DND-41 (cell line): Measurements from ENCODE around the gene SIRT1.
A peak's percentile ranks its signal among the peaks of the same experiment; 100 is the strongest.
"Not testable (repeated sequence)": the region's sequence is repeated elsewhere in the genome, so short reads cannot be mapped to it uniquely, and the experiment has no call there.

Source experiments
- ATAC-seq: fragments of 200-7000 bp; cut with Tn5 transposase; 3 replicates; pipeline ENCODE4 v1.9.1; 2021; ENCODE audit warnings: low read depth; ENCODE audit not compliant: insufficient read depth
- DNase-seq: peaks from one replicate; pipeline ENCODE4 v3.0.0-alpha.2; 2020
- H2AFZ ChIP-seq: 2 replicates; pipeline ENCODE4 v1.6.0; 2012; ENCODE audit warnings: low read depth, low read length
- H3K27ac ChIP-seq: 2 replicates; pipeline ENCODE4 v1.5.1; 2012; ENCODE audit warnings: low read length, inconsistent platforms
- H3K27me3 ChIP-seq: fragments of 200-600 bp; sonication (generic); 2 replicates; pipeline ENCODE4 v1.6.0; 2012; ENCODE audit warnings: low read length, mild to moderate bottlenecking, inconsistent platforms; ENCODE audit not compliant: insufficient read depth, poor library complexity
- H3K36me3 ChIP-seq: 2 replicates; pipeline ENCODE4 v1.5.1; 2012; ENCODE audit warnings: low read length, inconsistent platforms; ENCODE audit not compliant: insufficient read depth
- H3K4me1 ChIP-seq: 2 replicates; pipeline ENCODE4 v1.5.1; 2012; ENCODE audit warnings: mild to moderate bottlenecking, low read length; ENCODE audit not compliant: insufficient read depth
- H3K4me2 ChIP-seq: 2 replicates; pipeline ENCODE4 v1.6.0; 2012; ENCODE audit warnings: mild to moderate bottlenecking, moderate library complexity, low read length, inconsistent platforms; ENCODE audit not compliant: insufficient read depth
- H3K4me3 ChIP-seq, 2 experiments: fragments of 200-600 bp in 1 of 2; shearing (Covaris generic) in 1 of 2; 2 replicates each; pipeline ENCODE4 v1.5.1; 2012 to 2016; ENCODE audit warnings: inconsistent platforms in 2 of 2, low read length in 2 of 2, mild to moderate bottlenecking in 2 of 2, low read depth in 1 of 2, moderate library complexity in 1 of 2
- H3K79me2 ChIP-seq: 2 replicates; pipeline ENCODE4 v1.6.0; 2012; ENCODE audit warnings: low read length, inconsistent platforms; ENCODE audit not compliant: insufficient read depth
- H3K9ac ChIP-seq: 2 replicates; pipeline ENCODE4 v1.6.0; 2012; ENCODE audit warnings: low read depth, mild to moderate bottlenecking, inconsistent platforms, low read length, moderate library complexity
- H3K9me3 ChIP-seq: 2 replicates; pipeline ENCODE4 v1.5.1; 2012; ENCODE audit warnings: low read length, moderate library complexity, mild to moderate bottlenecking, inconsistent platforms; ENCODE audit not compliant: insufficient read depth, severe bottlenecking
- H4K20me1 ChIP-seq: 2 replicates; pipeline ENCODE4 v1.6.0; 2012; ENCODE audit warnings: low read length; ENCODE audit not compliant: insufficient read depth
- EZH2 ChIP-seq: IDR thresholded peaks from 3 replicates; pipeline ENCODE4 v1.6.1; 2012; ENCODE audit warnings: borderline replicate concordance, low read depth, mild to moderate bottlenecking, moderate library complexity, low read length, inconsistent platforms; ENCODE audit not compliant: severe bottlenecking
- TF ChIP-seq, protein P1 (sequence below): IDR thresholded peaks from 2 replicates; pipeline ENCODE4 v1.5.1; 2012; ENCODE audit warnings: borderline replicate concordance, low read length, moderate library complexity, mild to moderate bottlenecking; ENCODE audit not compliant: poor library complexity, severe bottlenecking; ENCODE audit errors: extremely low read depth

SIRT1 gene

GRCh38 chr10:67837541-67838314 lies 46.7 kb upstream of the SIRT1 start, which contains the start of gene DNAJC12:
DNAJC12 (minus strand) TSS chr10:67838188; CDS start chr10:67838011, 177 bp downstream.
- Histone ChIP-seq H3K9ac (peak within 1 kb of the TSS; percentile 27; the same call in 1 of the 2 replicates), H3K9me3 (no peaks in the 10 kb centered on the region), H3K27me3 (no peaks in the 10 kb centered on the region), H3K79me2 (no peaks in the 10 kb centered on the region), H2AFZ (peak within 1 kb of the TSS; percentile 77), H3K4me3 (peak within 1 kb of the TSS; percentile 15 to 53; a peak in 3 of 4 replicates), H3K27ac (peak within 1 kb of the TSS; percentile 9; the same call in 1 of the 2 replicates), H3K4me1 (peaks cover 14% of the 10 kb centered on the region; the same call in 1 of the 2 replicates), H4K20me1 (no peaks in the 10 kb centered on the region), H3K36me3 (no peaks in the 10 kb centered on the region), H3K4me2 (peak within 1 kb of the TSS; percentile 64)
- DNase-seq (peak; percentile 19), ATAC-seq (peak; percentile 99)
- TF ChIP-seq, protein P1, sequence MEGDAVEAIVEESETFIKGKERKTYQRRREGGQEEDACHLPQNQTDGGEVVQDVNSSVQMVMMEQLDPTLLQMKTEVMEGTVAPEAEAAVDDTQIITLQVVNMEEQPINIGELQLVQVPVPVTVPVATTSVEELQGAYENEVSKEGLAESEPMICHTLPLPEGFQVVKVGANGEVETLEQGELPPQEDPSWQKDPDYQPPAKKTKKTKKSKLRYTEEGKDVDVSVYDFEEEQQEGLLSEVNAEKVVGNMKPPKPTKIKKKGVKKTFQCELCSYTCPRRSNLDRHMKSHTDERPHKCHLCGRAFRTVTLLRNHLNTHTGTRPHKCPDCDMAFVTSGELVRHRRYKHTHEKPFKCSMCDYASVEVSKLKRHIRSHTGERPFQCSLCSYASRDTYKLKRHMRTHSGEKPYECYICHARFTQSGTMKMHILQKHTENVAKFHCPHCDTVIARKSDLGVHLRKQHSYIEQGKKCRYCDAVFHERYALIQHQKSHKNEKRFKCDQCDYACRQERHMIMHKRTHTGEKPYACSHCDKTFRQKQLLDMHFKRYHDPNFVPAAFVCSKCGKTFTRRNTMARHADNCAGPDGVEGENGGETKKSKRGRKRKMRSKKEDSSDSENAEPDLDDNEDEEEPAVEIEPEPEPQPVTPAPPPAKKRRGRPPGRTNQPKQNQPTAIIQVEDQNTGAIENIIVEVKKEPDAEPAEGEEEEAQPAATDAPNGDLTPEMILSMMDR = peak; percentile 11
- TF ChIP-seq EZH2 = no peak

DNA sequence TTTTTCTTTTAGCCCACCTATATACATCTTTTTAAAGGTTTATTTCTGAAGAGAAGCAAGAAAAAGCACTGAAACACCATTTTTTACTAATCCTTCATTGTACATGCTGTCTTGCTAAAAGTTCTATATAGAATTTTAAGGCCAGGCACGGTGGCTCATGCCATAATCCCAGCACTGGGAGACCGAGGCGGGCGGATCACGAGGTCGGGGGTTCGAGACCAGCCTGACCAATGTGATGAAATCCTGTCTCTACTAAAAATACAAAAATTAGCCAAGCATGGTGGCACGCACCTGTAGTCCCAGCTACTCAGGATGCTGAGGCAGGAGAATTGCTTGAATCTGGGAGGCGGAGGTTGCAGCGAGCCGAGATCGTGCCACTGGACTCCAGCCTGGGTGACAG lies 44.9 kb upstream of the SIRT1 start:
- not testable (repeated sequence) for DNase-seq, ATAC-seq, H3K4me2 ChIP-seq, H3K36me3 ChIP-seq, H3K4me3 ChIP-seq, H3K27ac ChIP-seq, H3K27me3 ChIP-seq, H3K9ac ChIP-seq, H4K20me1 ChIP-seq, H3K79me2 ChIP-seq, H3K9me3 ChIP-seq
- H3K4me1 ChIP-seq = peaks cover 14% of the 10 kb centered on the region; the same call in 1 of the 2 replicates
- H2AFZ ChIP-seq = 0 out of 2 replicates have a peak overlapping the region, but pooled peaks have one; percentile 6

DNA sequence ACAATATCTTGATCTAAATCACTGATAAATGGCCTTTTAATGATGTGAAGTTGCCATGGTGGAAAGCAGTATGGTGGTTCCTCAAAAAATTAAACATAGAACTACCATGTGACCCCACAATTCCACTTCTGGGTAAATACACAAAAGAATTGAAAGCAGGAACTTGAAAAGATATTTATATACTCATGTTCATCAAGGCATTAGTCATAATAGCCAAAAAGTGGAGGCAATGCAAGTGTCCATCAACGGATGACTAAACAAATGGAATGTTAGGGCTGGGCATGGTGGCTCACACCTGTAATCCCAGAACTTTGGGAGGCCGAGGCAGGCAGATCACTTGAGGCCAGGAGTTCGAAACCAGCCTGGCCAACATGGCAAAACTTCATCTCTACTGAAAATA lies 44.5 kb upstream of the SIRT1 start:
- Histone ChIP-seq H3K4me2 (no peak overlapping the region), H3K27ac (no peak overlapping the region), H3K4me3 (no peak overlapping the region), H3K79me2 (no peaks in the 10 kb centered on the region), H2AFZ (no peak overlapping the region), H3K9ac (no peak overlapping the region), H3K4me1 (peaks cover 14% of the 10 kb centered on the region; the same call in 1 of the 2 replicates), H3K36me3 (no peaks in the 10 kb centered on the region), H3K27me3 (no peaks in the 10 kb centered on the region), H3K9me3 (no peaks in the 10 kb centered on the region), H4K20me1 (no peaks in the 10 kb centered on the region)
- no peak for ATAC-seq
- TF ChIP-seq EZH2 = no peak
- TF ChIP-seq, protein P1 = no peak
- DNase-seq = no peak

DNA sequence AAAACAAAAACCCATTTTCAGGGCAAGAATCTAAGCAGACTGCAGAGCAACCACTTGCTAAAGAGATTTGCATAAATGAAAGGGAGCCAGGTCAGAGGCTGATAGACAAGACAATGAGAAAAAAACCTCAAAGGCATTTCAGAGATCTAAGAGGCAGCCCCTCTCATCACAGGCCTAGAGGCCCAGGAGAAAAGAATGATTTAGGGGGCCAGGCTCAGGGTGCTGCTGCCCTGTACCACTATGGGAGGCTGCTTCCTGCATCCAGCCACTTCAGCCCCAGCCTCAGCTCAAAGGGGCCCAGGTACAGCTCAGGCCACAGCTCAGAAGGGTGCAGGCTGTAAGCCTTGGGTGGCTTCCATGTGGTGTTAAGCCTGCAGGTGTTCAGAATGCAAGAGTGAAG lies 42.7 kb upstream of the SIRT1 start:
- peaks cover 11% of the 10 kb centered on the region; the same call in 1 of the 2 replicates for H3K4me1 ChIP-seq
- no peaks in the 10 kb centered on the region for H3K36me3 ChIP-seq
- H3K4me2 ChIP-seq = no peak overlapping the region
- no peak for DNase-seq
- H4K20me1 ChIP-seq = no peaks in the 10 kb centered on the region
- no peaks in the 10 kb centered on the region for H3K79me2 ChIP-seq
- TF ChIP-seq EZH2 = no peak
- TF ChIP-seq, protein P1 = no peak
- no peak overlapping the region for H3K4me3 ChIP-seq
- no peaks in the 10 kb centered on the region for H3K9me3 ChIP-seq
- H2AFZ ChIP-seq = no peak overlapping the region
- no peak overlapping the region for H3K9ac ChIP-seq
- no peak for ATAC-seq
- no peak overlapping the region for H3K27ac ChIP-seq
- H3K27me3 ChIP-seq = no peaks in the 10 kb centered on the region
